Pancreas (tissue), 10 donors: ENCODE measurements around the gene BCAS4. TPM values are rescaled to one million over a fixed set of nuclear protein-coding genes. Genes with fewer than 3 reads are reported as not detected.
"Not testable (repeated sequence)": the region's sequence is repeated elsewhere in the genome, so short reads cannot be mapped to it uniquely, and the experiment has no call there.

ENCODE experiments used
- ATAC-seq, 4 donors: fragments of 200-7000 bp; cut with Tn5 transposase; one replicate each; pipeline versions ENCODE4 v1.8.0 to v1.9.1; 2020; ENCODE audit warnings: mild to moderate bottlenecking in 4 of 4, moderate library complexity in 4 of 4
- DNase-seq, 6 donors: peaks; one replicate each; pipeline ENCODE4 v3.0.0-alpha.2; 2020
- FAIRE-seq: peaks from 2 replicates; lab custom pipeline; 2012; peaks lifted over from hg19 to GRCh38; lab: Jason Lieb, UNC
- H3K27ac ChIP-seq, 4 donors: fragments of 200-600 bp; sonication (generic); 1 replicate in 3 of 4; 2 replicates in 1 of 4; pipeline versions ENCODE4 v1.5.0 to v1.8.0; 2020
- H3K27me3 ChIP-seq, 4 donors: fragments of 200-600 bp; one replicate each; pipeline ENCODE4 v1.8.0; 2021
- H3K36me3 ChIP-seq, 3 donors: fragments of 200-600 bp; sonication (generic) in 1 of 3; one replicate each; pipeline versions ENCODE4 v1.5.0 to v1.8.0; 2020 to 2021
- H3K4me1 ChIP-seq, 3 donors: fragments of 200-600 bp; one replicate each; pipeline ENCODE4 v1.8.0; 2021
- H3K4me3 ChIP-seq, 4 donors: fragments of 200-600 bp; sonication (generic) in 2 of 4; one replicate each; pipeline versions ENCODE4 v1.5.0 to v1.8.0; 2020 to 2021
- H3K9me3 ChIP-seq, 4 donors: fragments of 200-600 bp; one replicate each; pipeline ENCODE4 v1.8.0; 2021
- CTCF ChIP-seq, 4 donors: fragments of 200-600 bp; sonication (generic) in 3 of 4; IDR thresholded peaks; one replicate each; pipeline versions ENCODE4 v1.5.0 to v1.8.0; 2021; ENCODE audit warnings: antibody characterized with exemption in 4 of 4
- WGBS, 2 donors: extraction: QIAGEN DNeasy Blood & Tissue Kit; methylation state at CpG; one replicate each; pipeline ENCODE4 v1.1.7; 2013; 5-methylcytosine and 5-hydroxymethylcytosine counted together
- intact Hi-C, 3 donors: fragments of 100-400 bp; cut with DNase I; formaldehyde crosslinking; loops; one replicate each; pipeline versions ENCODE4 v1.11.1 to v1.14.2; 2022
- polyA plus RNA-seq, 2 donors: library from polyadenylated mRNA; stranded (reverse); fragments of 200-250 nt; gene quantifications; one replicate each; pipeline ENCODE4 v1.2.3, GENCODE V29; 2013
- total RNA-seq, 6 donors: library from RNA; stranded (reverse); fragmentation: NEBNext Ultra II Directional in 4 of 6; extraction: Animal tissue kit (Norgen Biotek cat#: 25700) in 4 of 6; gene quantifications; one replicate each; pipeline versions ENCODE4 v1.2.1 to v1.2.4, GENCODE V29; 2021 to 2023
- donor health status: healthy with polysubstance abuse.
- donor health status: DM: no; HTN: no; CAD: no; lungs with moderate emphysema.
- donor health status: DM: no; HTN: no; CAD: no.
- donor health status: control.
- donor health status: control.
- donor health status: Bipolar disorder and iron deficiency.
- donor health status: DM: yes; HTN: yes; CAD: no.
- donor health status: DM: no; HTN: no; CAD: no.
- donor health status: DM: no; HTN: no; CAD: no.
- donor health status: DM: yes; HTN: yes; CAD: no.

The BCAS4 gene
- total and polyA plus RNA-seq, 8 donors: 0.85 to 4.8 (median 1.9) TPM

DNA sequence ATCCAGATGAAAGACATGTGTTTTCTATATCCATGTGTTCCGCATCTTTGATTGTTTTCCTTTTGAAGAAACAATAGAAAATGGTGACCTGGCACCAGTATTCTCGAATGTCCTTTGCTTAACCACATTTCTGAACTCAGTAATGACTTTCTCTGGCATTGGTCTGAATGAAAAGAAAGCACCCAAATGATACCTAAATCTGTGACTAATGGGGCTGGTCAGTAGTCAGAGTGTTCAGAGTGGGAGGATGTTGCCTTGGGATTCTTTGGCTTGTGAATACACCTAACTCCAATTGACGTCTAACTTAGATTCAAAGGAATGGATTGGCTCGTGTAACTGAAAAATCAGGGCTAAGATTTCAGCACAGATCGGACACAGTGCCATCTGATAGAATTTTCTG is 36.4 kb upstream of the BCAS4 start:
- H3K4me1 ChIP-seq: peaks cover 6 to 26% (median 19%) of the 10 kb centered on the region in 3 donors
- no peaks in the 10 kb centered on the region for H3K36me3 ChIP-seq
- no peak overlapping the region for H3K4me3 ChIP-seq
- no peak overlapping the region for H3K27ac ChIP-seq
- WGBS, 2 donors: 82 to 83% methylated on average over 5 of the region's 5 CpGs
- intact Hi-C loops: no loop called here
- no peak for ATAC-seq
- no peaks in the 10 kb centered on the region for H3K9me3 ChIP-seq
- no peaks in the 10 kb centered on the region for H3K27me3 ChIP-seq
- FAIRE-seq: no peak
- TF ChIP-seq CTCF (IDR thresholded peaks at IDR 0.05): no peak
- DNase-seq: no peak

GRCh38 chr20:50758992-50759391 is 35.9 kb upstream of the BCAS4 start:
- H3K36me3 ChIP-seq: no peaks in the 10 kb centered on the region
- H3K27me3 ChIP-seq: no peaks in the 10 kb centered on the region
- DNase-seq: no peak
- peaks cover 6 to 29% (median 23%) of the 10 kb centered on the region in 3 donors for H3K4me1 ChIP-seq
- TF ChIP-seq CTCF (IDR thresholded peaks at IDR 0.05): no peak
- H3K27ac ChIP-seq: no peak overlapping the region
- no peak for FAIRE-seq
- intact Hi-C loops: no loop called here
- H3K4me3 ChIP-seq: no peak overlapping the region
- no peak for ATAC-seq
- H3K9me3 ChIP-seq: no peaks in the 10 kb centered on the region
- 90 to 93% methylated on average over 3 of the region's 3 CpGs for WGBS, 2 donors

DNA sequence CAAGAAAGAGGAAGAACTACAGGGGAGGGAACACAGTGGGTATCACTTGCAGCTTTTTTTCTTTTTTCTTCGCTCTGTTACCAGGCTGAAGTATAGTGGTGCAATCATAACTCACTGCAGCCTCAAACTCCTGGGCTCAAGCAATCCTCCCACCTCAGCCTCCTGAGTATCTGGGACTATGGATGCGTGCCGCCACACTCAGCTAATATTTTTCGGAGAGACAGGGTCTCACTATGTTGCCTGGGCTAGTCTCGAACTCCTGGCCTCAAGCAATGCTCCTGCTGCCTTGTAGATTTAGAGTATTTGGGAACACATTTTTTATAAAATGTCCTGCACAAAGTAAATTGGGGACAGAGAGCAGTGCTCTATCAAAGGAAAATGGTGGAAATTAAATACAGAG is 35.2 kb upstream of the BCAS4 start:
- peaks cover 6 to 32% (median 23%) of the 10 kb centered on the region in 3 donors for H3K4me1 ChIP-seq
- 82 to 90% methylated on average over 5 of the region's 5 CpGs for WGBS, 2 donors
- TF ChIP-seq CTCF (IDR thresholded peaks at IDR 0.05): no peak
- FAIRE-seq: no peak
- no peaks in the 10 kb centered on the region for H3K36me3 ChIP-seq
- H3K27me3 ChIP-seq: no peaks in the 10 kb centered on the region
- intact Hi-C loops: no loop called here
- peak overlapping the region in 1 of 4 donors; percentile 82 for H3K27ac ChIP-seq
- H3K4me3 ChIP-seq: no peak overlapping the region
- no peak for DNase-seq
- ATAC-seq: no peak
- no peaks in the 10 kb centered on the region for H3K9me3 ChIP-seq

DNA sequence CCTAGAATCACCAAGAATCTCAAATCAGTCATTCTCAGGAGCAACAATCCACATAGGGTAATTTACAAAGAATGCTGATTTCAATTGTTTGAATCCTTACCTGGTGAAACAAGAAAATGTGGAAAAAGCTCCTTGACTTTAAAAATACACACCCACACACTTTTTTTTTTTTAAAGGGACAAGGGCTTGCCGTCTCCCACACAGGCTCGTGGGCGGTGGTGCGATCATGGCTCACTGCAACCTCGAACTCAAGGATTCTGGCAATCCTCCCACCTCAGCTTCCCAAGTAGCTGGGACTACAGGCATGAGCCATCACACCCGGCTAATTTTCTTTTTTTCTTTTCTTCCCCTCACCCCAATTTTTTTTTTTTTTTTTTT is 32.8 kb upstream of the BCAS4 start:
- WGBS, 2 donors: 8 to 12% methylated on average over 6 of the region's 6 CpGs
- Histone ChIP-seq H3K27me3 (no peaks in the 10 kb centered on the region), H3K9me3 (no peaks in the 10 kb centered on the region), H3K27ac (peak overlapping the region; percentile 66 to 82 (median 77)), H3K4me3 (no peak overlapping the region), H3K4me1 (peaks cover 6 to 32% (median 23%) of the 10 kb centered on the region in 3 donors), H3K36me3 (no peaks in the 10 kb centered on the region)
- no peak for TF ChIP-seq CTCF (IDR thresholded peaks at IDR 0.05)
- peak; percentile 27 to 36 (median 30) for ATAC-seq
- DNase-seq: peak in 1 of 6 donors; percentile 48
- intact Hi-C loops: no loop called here
- FAIRE-seq: no peak

GRCh38 chr20:50762435-50763220 is 32.2 kb upstream of the BCAS4 start:
- H3K27me3 ChIP-seq: no peaks in the 10 kb centered on the region
- ATAC-seq (peak; percentile 71 to 87 (median 78)), DNase-seq (peak; percentile 77 to 89 (median 84)), FAIRE-seq (no peak)
- H3K27ac ChIP-seq: peak overlapping the region; percentile 66 to 82 (median 77)
- peaks cover 6 to 32% (median 23%) of the 10 kb centered on the region in 3 donors for H3K4me1 ChIP-seq
- TF ChIP-seq CTCF (IDR thresholded peaks at IDR 0.05): no peak
- no peak overlapping the region for H3K4me3 ChIP-seq
- no peaks in the 10 kb centered on the region for H3K36me3 ChIP-seq
- no peaks in the 10 kb centered on the region for H3K9me3 ChIP-seq
- 21 to 23% methylated on average over 12 of the region's 12 CpGs for WGBS, 2 donors
- intact Hi-C loops: no loop called here

DNA sequence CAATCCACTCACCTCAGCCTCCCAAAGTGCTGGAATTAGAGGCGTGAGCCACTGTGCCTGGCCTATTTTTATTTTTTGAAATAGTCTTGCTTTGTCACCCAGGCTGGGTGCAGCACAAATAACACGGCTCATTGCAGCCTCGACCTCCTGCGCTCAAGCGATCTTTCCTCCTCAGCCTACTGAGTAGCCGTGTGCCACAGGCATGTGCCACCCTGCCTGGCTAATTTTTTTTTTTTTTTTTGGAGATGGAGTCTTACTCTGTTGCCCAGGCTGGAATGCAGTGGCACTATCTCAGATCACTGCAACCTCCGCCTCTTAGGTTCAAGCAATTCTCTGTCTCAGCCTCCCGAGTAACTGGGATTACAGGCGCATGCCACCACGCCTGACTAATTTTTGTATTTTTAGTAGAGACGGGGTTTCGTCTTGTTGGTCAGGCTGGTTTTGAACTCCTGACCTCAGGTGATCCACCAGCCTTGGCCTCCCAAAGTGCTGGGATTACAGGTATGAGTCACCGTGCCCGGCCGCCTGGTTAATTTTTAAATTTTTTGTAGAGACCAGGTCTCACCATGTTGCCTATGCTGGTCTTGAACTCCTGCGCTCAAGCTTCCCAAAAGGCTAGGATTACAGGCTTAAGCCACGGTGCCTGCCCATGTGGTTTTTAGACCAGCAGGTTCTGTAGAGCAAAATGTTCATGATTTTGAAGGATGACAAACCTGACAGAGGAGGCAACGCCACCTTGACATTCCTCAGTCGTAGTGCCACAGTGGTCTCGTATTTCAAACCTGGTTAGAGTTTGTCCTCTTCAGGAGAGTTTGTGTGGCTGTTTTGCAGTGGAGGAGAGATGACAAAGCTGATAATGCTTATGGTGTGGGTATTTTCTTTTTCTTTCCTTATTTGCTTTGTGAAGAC is 31.1 kb upstream of the BCAS4 start:
- H3K4me1 ChIP-seq: peaks cover 6 to 32% (median 23%) of the 10 kb centered on the region in 3 donors
- 81 to 84% methylated on average over 20 of the region's 20 CpGs for WGBS, 2 donors
- H3K36me3 ChIP-seq, intact Hi-C loops, H3K4me3 ChIP-seq, FAIRE-seq, H3K9me3 ChIP-seq, H3K27me3 ChIP-seq, ATAC-seq: not testable (repeated sequence)
- peak in 1 of 6 donors; percentile 21 for DNase-seq
- peak overlapping the region; percentile 46 to 82 (median 77) for H3K27ac ChIP-seq

GRCh38 chr20:50765251-50765650 is 29.6 kb upstream of the BCAS4 start:
- FAIRE-seq, intact Hi-C loops: not testable (repeated sequence)
- 69 to 81% methylated on average over 10 of the region's 10 CpGs for WGBS, 2 donors

More at GRCh38 chr20:50765251-50765650, 29.6 kb upstream of the BCAS4 start:
- DNase-seq: peak in 1 of 6 donors; percentile 7
- H3K27me3 ChIP-seq, H3K27ac ChIP-seq, ATAC-seq, H3K36me3 ChIP-seq, H3K4me3 ChIP-seq, H3K9me3 ChIP-seq: not testable (repeated sequence)
- peaks cover 6 to 32% (median 23%) of the 10 kb centered on the region in 3 donors for H3K4me1 ChIP-seq
